K562 (cell line): ENCODE data around the gene MMEL1.

ENCODE experiments used
- CTCF ChIP-seq, 3 experiments: IDR thresholded peaks in 2 of 3; conservative IDR thresholded peaks in 1 of 3; 2 replicates each; pipeline ENCODE4 v1.5.1; 2011 to 2012; ENCODE audit warnings: low read length in 3 of 3, mild to moderate bottlenecking in 3 of 3, control low read depth in 2 of 3, improper control_type of control experiment in 1 of 3, inconsistent platforms in 1 of 3, low read depth in 1 of 3, mixed read lengths in 1 of 3, moderate library complexity in 1 of 3; ENCODE audit not compliant: insufficient read depth in 2 of 3
- ELF1 ChIP-seq: fragments of 200-800 bp; sonication (Bioruptor generic); IDR thresholded peaks from 2 replicates; pipeline ENCODE4 v1.6.1; 2016; ENCODE audit warnings: missing genetic modification characterization, missing compliant biosample characterization
- MXI1 ChIP-seq: IDR thresholded peaks from 2 replicates; pipeline ENCODE4 v1.6.1; 2011; ENCODE audit warnings: low read depth, mild to moderate bottlenecking, improper control_type of control experiment, low read length
- NFIC ChIP-seq: fragments of 450-650 bp; IDR thresholded peaks from 2 replicates; pipeline ENCODE4 v1.6.1; 2017; ENCODE audit warnings: mild to moderate bottlenecking, inconsistent platforms
- PHF20 ChIP-seq: fragments of 450-650 bp; IDR thresholded peaks from 2 replicates; pipeline ENCODE4 v1.6.1; 2018; ENCODE audit not compliant: partially characterized antibody
- RAD21 ChIP-seq, 2 experiments: fragments of 250-450 bp in 1 of 2; fragments of 450-650 bp in 1 of 2; sonication (Bioruptor Pico) in 1 of 2; formaldehyde crosslinking in 1 of 2; IDR thresholded peaks in 1 of 2; conservative IDR thresholded peaks in 1 of 2; 2 replicates each; pipeline versions ENCODE4 v1.4.0 to v1.8.0; 2020 to 2022; ENCODE audit warnings: mild to moderate bottlenecking in 2 of 2, moderate library complexity in 1 of 2
- RNF2 ChIP-seq: sonication (generic); IDR thresholded peaks from 2 replicates; pipeline ENCODE4 v1.6.1; 2016
- SIN3A ChIP-seq, 2 experiments: fragments of 150-350 bp in 1 of 2; IDR thresholded peaks; 2 replicates each; pipeline ENCODE4 v1.6.1; 2011 to 2016; ENCODE audit warnings: borderline replicate concordance in 2 of 2, low read depth in 2 of 2, low read length in 2 of 2, mild to moderate bottlenecking in 2 of 2, moderate library complexity in 2 of 2; ENCODE audit not compliant: control insufficient read depth in 1 of 2
- SP1 ChIP-seq: sonication (generic); formaldehyde crosslinking; IDR thresholded peaks from 2 replicates; pipeline ENCODE4 v1.8.1; 2022; ENCODE audit warnings: mild to moderate bottlenecking, missing genetic modification reagents
- ZNF41 ChIP-seq: fragments of 250-450 bp; sonication (Bioruptor Pico); conservative IDR thresholded peaks from 2 replicates; pipeline ENCODE4 v1.4.0; 2020; ENCODE audit warnings: mild to moderate bottlenecking

GRCh38 chr1:2604156-2604843 lies 28.5 kb downstream of the MMEL1 start:
- no peak for TF ChIP-seq SP1
- no peak for TF ChIP-seq CTCF (IDR thresholded peaks at IDR 0.05 in 2 of 3, conservative IDR thresholded peaks at IDR 0.05 in 1 of 3; ENCODE audit: insufficient read depth in 2 of 3, low read depth in 1 of 3, low read length in 3 of 3)
- TF ChIP-seq PHF20 = no peak
- TF ChIP-seq ELF1 (tag) = no peak
- TF ChIP-seq RAD21 (CRISPR knock-in tag; conservative IDR thresholded peaks at IDR 0.05 in 1 of 2, IDR thresholded peaks at IDR 0.05 in 1 of 2) = no peak
- TF ChIP-seq NFIC = no peak
- no peak for TF ChIP-seq ZNF41
- TF ChIP-seq MXI1 = no peak
- no peak for TF ChIP-seq SIN3A (IDR thresholded peaks at IDR 0.05; ENCODE audit: borderline replicate concordance in 2 of 2, control insufficient read depth in 1 of 2, low read depth in 2 of 2, low read length in 2 of 2)
- TF ChIP-seq RNF2 = no peak
